Peyer's patch (tissue), 4 donors: ENCODE results near the gene PCBP3.

Experiments used
- POLR2A ChIP-seq, 2 donors: fragments of 450-650 bp; IDR thresholded peaks; one replicate each; pipeline ENCODE4 v1.5.1; 2017; ENCODE audit warnings: antibody characterized with exemption in 2 of 2, mild to moderate bottlenecking in 2 of 2, moderate library complexity in 2 of 2
- TF ChIP-seq, protein P1 (sequence below), 6 experiments: fragments of 450-650 bp in 4 of 6; fragments of 200-600 bp in 2 of 6; sonication (generic) in 1 of 6; IDR thresholded peaks; one replicate each; pipeline ENCODE4 v1.5.1; 2017 to 2019; ENCODE audit warnings: antibody characterized with exemption in 6 of 6, mild to moderate bottlenecking in 3 of 6, moderate library complexity in 1 of 6

GRCh38 chr21:45848331-45848730 is 204.8 kb downstream of the PCBP3 start:
- TF ChIP-seq, protein P1, sequence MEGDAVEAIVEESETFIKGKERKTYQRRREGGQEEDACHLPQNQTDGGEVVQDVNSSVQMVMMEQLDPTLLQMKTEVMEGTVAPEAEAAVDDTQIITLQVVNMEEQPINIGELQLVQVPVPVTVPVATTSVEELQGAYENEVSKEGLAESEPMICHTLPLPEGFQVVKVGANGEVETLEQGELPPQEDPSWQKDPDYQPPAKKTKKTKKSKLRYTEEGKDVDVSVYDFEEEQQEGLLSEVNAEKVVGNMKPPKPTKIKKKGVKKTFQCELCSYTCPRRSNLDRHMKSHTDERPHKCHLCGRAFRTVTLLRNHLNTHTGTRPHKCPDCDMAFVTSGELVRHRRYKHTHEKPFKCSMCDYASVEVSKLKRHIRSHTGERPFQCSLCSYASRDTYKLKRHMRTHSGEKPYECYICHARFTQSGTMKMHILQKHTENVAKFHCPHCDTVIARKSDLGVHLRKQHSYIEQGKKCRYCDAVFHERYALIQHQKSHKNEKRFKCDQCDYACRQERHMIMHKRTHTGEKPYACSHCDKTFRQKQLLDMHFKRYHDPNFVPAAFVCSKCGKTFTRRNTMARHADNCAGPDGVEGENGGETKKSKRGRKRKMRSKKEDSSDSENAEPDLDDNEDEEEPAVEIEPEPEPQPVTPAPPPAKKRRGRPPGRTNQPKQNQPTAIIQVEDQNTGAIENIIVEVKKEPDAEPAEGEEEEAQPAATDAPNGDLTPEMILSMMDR (IDR thresholded peaks at IDR 0.05): no peak
- TF ChIP-seq POLR2A (IDR thresholded peaks at IDR 0.05): no peak
